Panc1 (cell line): ENCODE results near the gene FOXK1. TPM values are rescaled to one million over a fixed set of nuclear protein-coding genes. Genes with fewer than 3 reads are reported as not detected.

Experiments
- ATAC-seq: fragments of 200-7000 bp; cut with Tn5 transposase; 2 replicates; pipeline ENCODE4 v1.9.1; 2020; ENCODE audit warnings: mild to moderate bottlenecking, moderate library complexity
- BruUV-seq: library from RNA; stranded (reverse); fragments of 400-500 nt; replicated peaks from 2 replicates; lab custom pipeline; 2021; lab: Mats Ljungman, UMichigan
- CTCF ChIA-PET: fragments of 300-600 bp; sonication (Branson Sonifier 250); formaldehyde crosslinking; loops from one replicate; lab custom pipeline; 2022; ENCODE audit warnings: antibody characterized with exemption; lab: Charles Lee
- POLR2A ChIA-PET: fragments of 300-600 bp; sonication (Branson Sonifier 250); formaldehyde crosslinking; loops from one replicate; lab custom pipeline; 2022; ENCODE audit warnings: antibody characterized with exemption; lab: Charles Lee
- DNase-seq: peaks from one replicate; pipeline ENCODE4 v3.0.0-alpha.2; 2010; ENCODE audit warnings: low read depth, low spot score
- H3K27ac ChIP-seq: 2 replicates; pipeline ENCODE4 v1.5.1; 2011; ENCODE audit warnings: mild to moderate bottlenecking, low read length, inconsistent platforms
- H3K27me3 ChIP-seq: fragments of 200-500 bp; sonication (Bioruptor generic); 2 replicates; pipeline ENCODE4 v1.6.0; 2014; ENCODE audit warnings: low read length, inconsistent platforms; ENCODE audit not compliant: control insufficient read depth, insufficient read depth
- H3K36me3 ChIP-seq: fragments of 200-500 bp; sonication (Bioruptor generic); 2 replicates; pipeline ENCODE4 v1.5.1; 2014; ENCODE audit warnings: inconsistent platforms, mild to moderate bottlenecking, low read length, moderate library complexity; ENCODE audit not compliant: control insufficient read depth, insufficient read depth
- H3K4me1 ChIP-seq: 2 replicates; pipeline ENCODE4 v1.5.1; 2011; ENCODE audit warnings: inconsistent platforms, mild to moderate bottlenecking, low read length, moderate library complexity; ENCODE audit not compliant: control insufficient read depth, insufficient read depth
- H3K4me3 ChIP-seq, 2 experiments: 2 replicates each; pipeline ENCODE4 v1.5.1; 2011 to 2012; ENCODE audit warnings: low read depth in 2 of 2, low read length in 2 of 2, mild to moderate bottlenecking in 2 of 2, inconsistent platforms in 1 of 2, moderate library complexity in 1 of 2
- H3K9me3 ChIP-seq: fragments of 200-500 bp; sonication (Bioruptor generic); 2 replicates; pipeline ENCODE4 v1.5.1; 2014; ENCODE audit warnings: low read depth, mild to moderate bottlenecking, inconsistent platforms, low read length, moderate library complexity; ENCODE audit not compliant: control insufficient read depth, insufficient read depth
- CTCF ChIP-seq: fragments of 450-650 bp; IDR thresholded peaks from 2 replicates; pipeline ENCODE4 v1.5.1; 2017; ENCODE audit warnings: mild to moderate bottlenecking
- POLR2AphosphoS5 ChIP-seq: IDR thresholded peaks from 2 replicates; pipeline ENCODE4 v1.6.1; 2012; ENCODE audit warnings: mild to moderate bottlenecking, low read depth, low read length, moderate library complexity
- REST ChIP-seq, 2 experiments: IDR thresholded peaks; 2 replicates each; pipeline ENCODE4 v1.6.1; 2011 to 2012; ENCODE audit warnings: low read depth in 2 of 2, control low read depth in 1 of 2, low read length in 1 of 2, mild to moderate bottlenecking in 1 of 2, moderate library complexity in 1 of 2; ENCODE audit not compliant: insufficient read depth in 1 of 2
- SIN3A ChIP-seq: IDR thresholded peaks from 2 replicates; pipeline ENCODE4 v1.6.1; 2012; ENCODE audit warnings: low read depth, mild to moderate bottlenecking, low read length, moderate library complexity, borderline replicate concordance; ENCODE audit not compliant: insufficient read depth
- TCF7L2 ChIP-seq: IDR thresholded peaks from 2 replicates; pipeline ENCODE4 v1.6.1; 2011; ENCODE audit warnings: mild to moderate bottlenecking, low read depth, low read length, inconsistent platforms
- in situ Hi-C: cut with HindIII; loops from 2 replicates; pipeline ENCODE4 v1.10.0; 2016; ENCODE audit warnings: low sequenced_read_pairs, low pct_unique_long_range_greater_than_20kb
- intact Hi-C: fragments of 100-400 bp; cut with micrococcal nuclease; formaldehyde crosslinking; loops from one replicate; pipeline ENCODE4 v1.10.0; 2022; ENCODE audit not compliant: unreplicated experiment
- total RNA-seq: library from RNA; stranded (reverse); gene quantifications from one replicate; pipeline ENCODE4 v1.2.1, GENCODE V29; 2021; ENCODE audit not compliant: unreplicated experiment

FOXK1 gene
- total RNA-seq, 1 experiment from 2014 or later = 72.7 TPM

- no peak for TF ChIP-seq REST (IDR thresholded peaks at IDR 0.05; ENCODE audit: insufficient read depth in 1 of 2, low read depth in 2 of 2, low read length in 1 of 2)
- no peak for TF ChIP-seq POLR2AphosphoS5
- TF ChIP-seq TCF7L2 = no peak
- no peak for TF ChIP-seq SIN3A
- no peak for TF ChIP-seq CTCF
- no TSS peak for BruUV-seq
- H3K4me3 ChIP-seq = no peak overlapping the region
- H3K27ac ChIP-seq = no peak overlapping the region
- no peaks in the 10 kb centered on the region for H3K27me3 ChIP-seq
- H3K4me1 ChIP-seq = no peaks in the 10 kb centered on the region
- no peaks in the 10 kb centered on the region for H3K36me3 ChIP-seq
- in situ Hi-C loops (no loop called here), intact Hi-C loops (no loop called here)
- no peaks in the 10 kb centered on the region; the same call in 1 of the 2 replicates for H3K9me3 ChIP-seq
- DNase-seq (no peak), ATAC-seq (no peak)
- CTCF ChIA-PET = no interaction called here
- POLR2A ChIA-PET = no interaction called here
Measured at GRCh38 chr7:4663239-4664018, 18.7 kb upstream of the FOXK1 start.

GRCh38 chr7:4665661-4666060, 16.4 kb upstream of the FOXK1 start:
- ATAC-seq (no peak), DNase-seq (no peak)
- Histone ChIP-seq H3K4me3 (no peak overlapping the region), H3K4me1 (no peaks in the 10 kb centered on the region), H3K27ac (0 out of 2 replicates have a peak overlapping the region, but pooled peaks have one; percentile 6), H3K9me3 (no peaks in the 10 kb centered on the region), H3K36me3 (no peaks in the 10 kb centered on the region), H3K27me3 (no peaks in the 10 kb centered on the region)
- TF ChIP-seq REST (IDR thresholded peaks at IDR 0.05; ENCODE audit: insufficient read depth in 1 of 2, low read depth in 2 of 2, low read length in 1 of 2) (no peak), POLR2AphosphoS5 (no peak), SIN3A (no peak), TCF7L2 (no peak)
- in situ Hi-C loops = no loop called here
- intact Hi-C loops = no loop called here
- BruUV-seq = no TSS peak
- CTCF ChIA-PET = no interaction called here
- POLR2A ChIA-PET = no interaction called here
